HG03575 (cell line): ENCODE measurements around the gene CCT4.

Source experiments
- ATAC-seq: cut with Tn5 transposase; IDR thresholded peaks from one replicate; pipeline ENCODE4 v1.9.1; 2021; ENCODE audit not compliant: unreplicated experiment, insufficient number of reproducible peaks, low FRiP score; ENCODE audit errors: extremely low read depth

CCT4 gene

GRCh38 chr2:61832183-61832841, 56.1 kb downstream of the CCT4 start:
- no peak for ATAC-seq

DNA sequence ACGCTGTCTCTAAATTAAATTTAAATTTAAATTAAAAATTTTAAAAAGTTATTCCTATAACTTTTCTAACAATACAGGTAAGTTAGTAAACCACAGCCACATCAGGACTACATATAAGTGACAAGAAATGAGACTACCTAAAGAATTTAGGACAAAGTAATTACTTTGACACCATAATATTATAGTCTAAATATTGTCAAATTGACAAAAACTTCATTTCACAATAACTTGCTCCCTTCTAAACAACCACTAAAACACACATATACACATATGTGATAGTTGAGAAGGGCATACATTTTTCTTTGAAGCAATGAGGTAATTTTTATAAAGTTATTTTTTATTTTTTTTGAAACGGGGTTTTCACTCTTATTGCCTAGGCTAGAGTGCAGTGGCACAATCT, 66.2 kb downstream of the CCT4 start:
- no peak for ATAC-seq
